Retina (tissue), 1 donor: ENCODE results near the gene TSPAN3.

Experiments used
- DNase-seq: peaks from one replicate; pipeline ENCODE4 v3.0.0-alpha.2; 2016

TSPAN3 gene

GRCh38 chr15:77048135-77048876 lies 22.6 kb downstream of the TSPAN3 start:
- no peak for DNase-seq

- no peak for DNase-seq
Measured at GRCh38 chr15:77046704-77047412, 24.1 kb downstream of the TSPAN3 start.

GRCh38 chr15:77045985-77046384 lies 24.9 kb downstream of the TSPAN3 start:
- no peak for DNase-seq

- no peak for DNase-seq
Measured at GRCh38 chr15:77044228-77045042, 26.5 kb downstream of the TSPAN3 start.

GRCh38 chr15:77042955-77043920 lies 27.7 kb downstream of the TSPAN3 start:
- no peak for DNase-seq

- no peak for DNase-seq
Measured at GRCh38 chr15:77042245-77042919, 28.5 kb downstream of the TSPAN3 start.

- DNase-seq: no peak
Measured at GRCh38 chr15:77040673-77041072, 30.2 kb downstream of the TSPAN3 start.

- DNase-seq: no peak
Measured at GRCh38 chr15:77039848-77040247, 31.1 kb downstream of the TSPAN3 start.

- no peak for DNase-seq
Measured at GRCh38 chr15:77039217-77039533, 31.7 kb downstream of the TSPAN3 start.

- DNase-seq: no peak
Measured at GRCh38 chr15:77038312-77039216, 32.3 kb downstream of the TSPAN3 start.

GRCh38 chr15:77037388-77038209 lies 33.3 kb downstream of the TSPAN3 start:
- no peak for DNase-seq

GRCh38 chr15:77036537-77037387 lies 34.1 kb downstream of the TSPAN3 start:
- DNase-seq: no peak

GRCh38 chr15:77035999-77036471 lies 34.9 kb downstream of the TSPAN3 start:
- no peak for DNase-seq

- DNase-seq: no peak
Measured at GRCh38 chr15:77035584-77035983, 35.3 kb downstream of the TSPAN3 start.

GRCh38 chr15:77034695-77035489 lies 36.0 kb downstream of the TSPAN3 start:
- peak; percentile 44 for DNase-seq

- no peak for DNase-seq
Measured at GRCh38 chr15:77033729-77034671, 36.9 kb downstream of the TSPAN3 start.

- no peak for DNase-seq
Measured at GRCh38 chr15:77033417-77033728, 37.5 kb downstream of the TSPAN3 start.
